Gastroesophageal sphincter (tissue), 3 donors: Measurements from ENCODE around the gene HOXB2.

ENCODE experiments used
- CTCF ChIP-seq, 4 experiments: fragments of 200-600 bp in 2 of 4; fragments of 450-650 bp in 2 of 4; sonication (generic) in 1 of 4; IDR thresholded peaks; one replicate each; pipeline ENCODE4 v1.5.1; 2017 to 2019; ENCODE audit warnings: antibody characterized with exemption in 4 of 4, mild to moderate bottlenecking in 2 of 4, moderate library complexity in 2 of 4
- EP300 ChIP-seq: sonication (generic); formaldehyde crosslinking; IDR thresholded peaks from one replicate; pipeline ENCODE4 v1.6.1; 2017; ENCODE audit warnings: antibody characterized with exemption, mild to moderate bottlenecking
- POLR2A ChIP-seq, 2 donors: fragments of 450-650 bp; IDR thresholded peaks; one replicate each; pipeline ENCODE4 v1.6.1; 2017; ENCODE audit warnings: antibody characterized with exemption in 2 of 2, mild to moderate bottlenecking in 2 of 2, moderate library complexity in 1 of 2
- POLR2AphosphoS5 ChIP-seq: sonication (generic); formaldehyde crosslinking; IDR thresholded peaks from one replicate; pipeline ENCODE4 v1.6.1; 2017; ENCODE audit warnings: antibody characterized with exemption

GRCh38 chr17:48565925-48566710 lies 21.2 kb upstream of the HOXB2 start:
- TF ChIP-seq CTCF (IDR thresholded peaks at IDR 0.05) (no peak), POLR2AphosphoS5 (no peak), POLR2A (IDR thresholded peaks at IDR 0.05) (no peak), EP300 (no peak)
